IPS-NIHi7 (cell line): ENCODE data around the gene LMAN2L.

ENCODE experiments used
- DNase-seq: peaks from one replicate; pipeline ENCODE4 v3.0.0; 2012; ENCODE audit warnings: mixed read lengths; ENCODE audit errors: extremely low spot score

LMAN2L gene

GRCh38 chr2:96760036-96760985, 20.4 kb upstream of the LMAN2L start, which contains the start of gene CNNM4:
TSS of gene CNNM4 (plus strand) at chr2:96760902. CDS start at chr2:96761000, 98 bp downstream.
- DNase-seq: peak; percentile 97

GRCh38 chr2:96759548-96759947, 19.7 kb upstream of the LMAN2L start:
- DNase-seq: no peak

GRCh38 chr2:96758987-96759386, 19.1 kb upstream of the LMAN2L start:
- no peak for DNase-seq

GRCh38 chr2:96757477-96757860, 17.6 kb upstream of the LMAN2L start:
- no peak for DNase-seq

- DNase-seq: no peak
Measured at GRCh38 chr2:96756788-96757476, 17.1 kb upstream of the LMAN2L start.

GRCh38 chr2:96754317-96754716, 14.5 kb upstream of the LMAN2L start:
- no peak for DNase-seq

- DNase-seq: no peak
Measured at GRCh38 chr2:96753661-96754282, 13.9 kb upstream of the LMAN2L start.

GRCh38 chr2:96751800-96752199, 11.9 kb upstream of the LMAN2L start:
- DNase-seq: no peak

GRCh38 chr2:96747061-96747617, 7.3 kb upstream of the LMAN2L start:
- no peak for DNase-seq

- no peak for DNase-seq
Measured at GRCh38 chr2:96739076-96739632, 710 bp downstream of the LMAN2L start.

GRCh38 chr2:96737831-96738230, 2.0 kb downstream of the LMAN2L start:
- no peak for DNase-seq

- DNase-seq: no peak
Measured at GRCh38 chr2:96737251-96737650, 2.6 kb downstream of the LMAN2L start.

GRCh38 chr2:96734880-96735583, 4.8 kb downstream of the LMAN2L start:
- no peak for DNase-seq

GRCh38 chr2:96733931-96734330, 5.9 kb downstream of the LMAN2L start:
- no peak for DNase-seq

GRCh38 chr2:96730212-96730611, 9.7 kb downstream of the LMAN2L start:
- DNase-seq: no peak

GRCh38 chr2:96729748-96730147, 10.1 kb downstream of the LMAN2L start:
- no peak for DNase-seq

- DNase-seq: no peak
Measured at GRCh38 chr2:96727431-96727830, 12.4 kb downstream of the LMAN2L start.

- DNase-seq: no peak
Measured at GRCh38 chr2:96726131-96726530, 13.7 kb downstream of the LMAN2L start.

- no peak for DNase-seq
Measured at GRCh38 chr2:96716388-96716787, 23.5 kb downstream of the LMAN2L start.

- no peak for DNase-seq
Measured at GRCh38 chr2:96715658-96716057, 24.2 kb downstream of the LMAN2L start.

- peak; percentile 2 for DNase-seq
Measured at GRCh38 chr2:96710985-96711384, 28.9 kb downstream of the LMAN2L start.
